Panc1 (cell line): ENCODE results near the gene LRBA.

Experiments used
- CTCF ChIP-seq: fragments of 450-650 bp; IDR thresholded peaks from 2 replicates; pipeline ENCODE4 v1.5.1; 2017; ENCODE audit warnings: mild to moderate bottlenecking
- REST ChIP-seq, 2 experiments: IDR thresholded peaks; 2 replicates each; pipeline ENCODE4 v1.6.1; 2011 to 2012; ENCODE audit warnings: low read depth in 2 of 2, control low read depth in 1 of 2, low read length in 1 of 2, mild to moderate bottlenecking in 1 of 2, moderate library complexity in 1 of 2; ENCODE audit not compliant: insufficient read depth in 1 of 2

- TF ChIP-seq CTCF: no peak
- TF ChIP-seq REST (IDR thresholded peaks at IDR 0.05; ENCODE audit: insufficient read depth in 1 of 2, low read depth in 2 of 2, low read length in 1 of 2): no peak
Observed at GRCh38 chr4:150252741-150253140, 762.3 kb downstream of the LRBA start.
